ENCODE data around the gene TMEM30B.

Gene TMEM30B

DNA sequence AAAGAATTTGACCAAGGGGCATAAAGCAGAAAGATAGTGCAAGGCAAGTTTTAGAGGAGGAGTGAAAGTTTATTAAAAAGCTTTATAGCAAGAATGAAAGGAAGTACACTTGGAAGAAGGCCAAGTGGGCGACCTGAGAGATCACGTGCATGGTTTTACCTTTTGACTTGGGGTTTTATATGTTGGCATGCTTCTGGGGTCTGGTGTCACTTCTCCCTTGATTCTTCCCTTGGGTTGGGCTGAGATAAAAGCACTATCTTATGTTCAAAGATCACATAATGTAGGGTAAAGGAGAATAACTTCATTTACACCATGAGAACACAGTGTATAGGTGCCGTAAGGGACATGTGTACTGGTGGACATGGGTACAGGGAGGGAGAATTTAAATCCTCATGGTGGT is 17.7 kb upstream of the TMEM30B start:
- no peak for DNase-seq

DNA sequence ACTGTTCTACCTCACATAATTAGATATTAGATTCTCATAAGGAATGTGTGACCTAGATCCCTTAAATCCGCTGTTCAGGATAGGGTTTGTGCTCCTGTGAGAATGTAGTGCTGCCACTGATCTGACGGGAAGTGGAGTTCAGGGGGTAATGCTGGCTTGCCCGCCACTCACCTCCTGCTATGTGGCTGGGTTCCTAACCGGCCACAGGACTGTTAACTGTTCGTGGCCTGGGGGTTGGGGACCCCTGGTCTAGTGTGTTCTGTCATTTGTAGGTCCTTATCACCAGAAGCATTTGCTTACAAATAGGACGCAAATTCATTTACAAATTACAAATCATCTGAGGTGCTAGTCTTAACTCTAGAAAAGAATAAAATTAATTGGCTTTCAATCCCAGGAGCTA is 16.4 kb upstream of the TMEM30B start:
- DNase-seq = no peak

DNA sequence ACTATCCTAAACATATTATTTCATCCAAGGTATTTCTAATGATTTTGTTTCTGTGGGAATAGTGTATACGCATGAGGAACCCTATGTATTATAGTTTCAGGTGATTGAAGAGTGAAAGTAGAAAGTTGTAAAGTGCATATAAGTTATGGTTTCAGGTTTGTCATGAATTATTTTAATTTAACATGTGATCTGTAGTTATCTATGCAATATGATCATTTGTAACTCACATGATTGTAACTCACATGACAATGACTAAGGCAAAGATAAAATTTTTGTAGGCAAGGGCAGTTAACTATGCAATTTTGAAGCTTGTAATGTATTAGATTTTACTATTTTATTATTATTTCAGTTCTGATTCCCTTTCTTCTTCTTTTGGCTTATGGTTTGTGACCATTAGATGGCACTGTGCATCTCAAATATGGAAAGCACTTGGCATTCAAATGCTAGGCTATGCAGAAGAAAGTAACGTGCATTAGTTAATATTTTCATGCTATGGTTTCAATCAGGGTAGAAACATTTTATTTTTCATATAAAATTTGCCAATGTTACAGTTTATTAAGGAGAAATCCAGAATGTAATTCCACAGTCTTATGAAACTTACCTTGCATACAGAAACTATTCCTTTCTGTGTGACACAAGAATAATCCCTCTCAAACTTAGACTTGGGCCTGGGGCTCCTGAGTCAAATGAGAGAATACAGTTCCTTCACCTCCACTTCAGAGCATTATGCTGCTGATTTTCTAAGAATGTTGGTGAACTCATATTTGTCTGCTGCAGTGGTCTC is 15.8 kb upstream of the TMEM30B start:
- peak in 1 of 51 donors; percentile 2 for DNase-seq

DNA sequence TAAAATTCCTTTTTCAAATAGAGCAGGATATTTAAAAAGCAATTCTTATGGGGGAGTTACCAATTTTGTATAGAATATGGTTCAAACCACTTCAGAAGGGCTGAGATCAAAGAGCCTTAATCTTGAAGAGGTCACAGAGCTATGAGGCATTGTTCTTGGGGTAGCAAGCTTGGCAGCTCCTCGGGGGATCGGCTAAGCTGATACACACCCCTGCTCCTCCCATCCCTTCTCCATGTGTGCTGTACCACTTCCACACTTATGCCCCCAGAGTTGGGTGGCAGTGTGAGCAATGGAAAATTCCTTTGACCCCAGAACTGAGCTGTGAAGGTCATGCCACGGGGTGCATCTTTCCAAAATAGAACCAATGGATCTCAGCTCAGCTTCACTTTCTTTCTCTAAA is 15.0 kb upstream of the TMEM30B start:
- no peak for DNase-seq

DNA sequence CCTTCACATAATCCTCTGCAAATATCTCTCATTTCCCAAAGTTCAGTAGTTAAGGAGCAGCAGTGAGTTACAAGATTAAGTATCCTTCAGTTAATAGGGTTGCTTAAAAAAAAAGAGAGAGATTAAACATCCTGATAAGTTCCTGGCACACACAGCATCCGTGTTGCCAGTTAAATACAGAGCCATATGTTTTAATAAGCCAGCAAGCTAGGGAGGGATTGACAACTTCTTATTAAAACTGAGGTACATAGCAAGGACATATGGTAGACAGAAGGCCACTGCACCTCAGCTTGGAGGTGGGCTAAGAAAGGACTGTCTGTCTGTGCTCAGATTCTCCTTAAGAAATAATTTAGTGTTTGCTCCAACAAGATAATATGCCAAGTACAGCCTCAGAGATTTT is 9.6 kb upstream of the TMEM30B start:
- DNase-seq = no peak

DNA sequence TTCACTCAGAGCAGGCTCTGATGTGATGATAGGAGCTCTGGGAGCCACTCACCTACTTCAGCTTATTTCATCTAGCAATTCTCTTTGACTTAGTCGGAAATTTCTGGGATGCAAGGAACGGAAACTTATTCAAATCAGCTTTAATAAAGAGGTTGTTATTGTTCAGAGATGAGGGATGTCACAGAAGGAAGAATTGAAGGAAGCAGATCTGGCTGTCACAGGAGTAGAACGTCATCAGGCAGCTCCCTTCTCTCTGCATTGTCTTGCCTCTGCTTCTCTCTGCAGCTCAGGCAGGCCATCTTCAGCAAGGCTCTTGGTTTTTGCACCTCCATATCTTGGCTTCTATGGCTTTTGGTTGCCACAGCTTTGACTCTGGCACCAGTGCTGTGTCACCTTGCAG is 7.6 kb upstream of the TMEM30B start:
- DNase-seq = no peak

DNA sequence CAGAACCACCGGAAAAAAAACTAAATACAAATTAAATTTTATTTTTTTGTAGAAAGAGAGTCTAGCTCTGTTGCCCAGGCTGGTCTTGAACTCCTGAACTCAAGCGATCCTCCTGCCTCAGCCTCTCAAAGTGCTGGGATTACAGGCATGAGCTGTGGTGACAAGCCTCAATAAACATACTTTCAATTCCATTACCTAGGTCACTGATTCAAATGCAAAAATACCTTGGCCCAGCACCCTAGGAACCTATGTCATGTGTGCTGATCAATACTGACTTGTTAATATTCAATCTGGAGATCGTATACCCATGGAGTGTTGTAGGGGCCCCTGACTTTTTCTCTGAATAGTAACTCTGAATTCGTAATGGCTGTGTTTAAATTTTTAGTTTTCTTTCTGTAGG is 7.1 kb upstream of the TMEM30B start:
- DNase-seq = no peak

DNA sequence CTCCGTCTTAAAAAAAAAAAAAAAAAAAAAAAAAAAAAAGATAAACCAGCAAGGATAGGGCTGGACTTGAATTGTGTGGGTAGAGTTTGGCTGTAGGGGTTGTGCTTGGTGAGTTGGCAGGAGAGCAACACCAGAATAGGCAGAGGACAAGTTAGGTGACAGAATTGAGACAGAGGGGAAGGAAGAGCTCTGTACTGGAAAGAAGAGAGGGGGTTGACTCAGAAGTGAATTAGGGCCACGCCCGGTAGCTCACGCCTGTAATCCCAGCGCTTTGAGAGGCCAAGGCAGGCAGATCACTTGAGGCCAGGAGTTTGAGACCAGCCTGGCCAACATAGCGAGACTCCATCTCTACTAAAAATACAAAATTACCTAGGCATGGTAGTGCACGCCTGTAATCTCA is 6.1 kb upstream of the TMEM30B start:
- DNase-seq = no peak

DNA sequence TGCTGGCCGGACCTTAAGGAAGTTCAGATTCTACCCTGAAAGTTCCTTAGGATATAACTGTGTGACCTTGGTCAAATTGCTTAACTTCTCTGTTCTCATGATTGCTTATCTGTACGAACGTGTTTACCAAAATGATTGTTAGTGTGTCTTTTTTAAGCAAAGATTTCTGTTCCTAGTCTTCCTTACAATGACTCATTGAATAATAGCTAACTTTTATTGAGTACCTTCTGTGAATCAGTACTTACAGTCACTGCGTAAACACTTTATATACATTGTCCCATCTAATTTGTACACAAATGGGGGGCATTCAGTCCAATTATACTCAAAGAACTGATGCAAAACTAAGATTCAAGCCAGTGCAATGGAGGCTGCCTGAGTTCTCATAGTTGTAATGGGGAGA is 4.2 kb upstream of the TMEM30B start:
- DNase-seq = no peak

DNA sequence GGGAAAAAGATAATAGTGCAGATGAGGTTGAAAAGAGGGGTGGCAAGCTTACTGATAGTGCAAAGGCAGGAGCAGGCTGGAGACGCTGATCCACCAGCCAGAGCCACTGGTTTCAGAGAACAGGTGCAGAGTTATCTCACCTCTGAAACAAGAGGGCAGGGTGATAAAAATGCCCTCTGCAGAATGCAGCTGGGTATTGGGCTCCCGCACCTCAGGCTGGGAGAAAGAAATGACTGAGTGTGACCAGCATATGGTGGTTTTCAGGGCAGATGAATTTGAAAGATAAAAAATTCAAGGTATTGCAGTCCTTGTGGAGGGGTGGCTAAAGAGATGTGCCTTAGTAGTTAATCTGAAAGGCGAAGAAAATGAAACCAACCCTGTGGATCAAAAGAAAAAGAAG is 2.9 kb upstream of the TMEM30B start:
- no peak for DNase-seq

DNA sequence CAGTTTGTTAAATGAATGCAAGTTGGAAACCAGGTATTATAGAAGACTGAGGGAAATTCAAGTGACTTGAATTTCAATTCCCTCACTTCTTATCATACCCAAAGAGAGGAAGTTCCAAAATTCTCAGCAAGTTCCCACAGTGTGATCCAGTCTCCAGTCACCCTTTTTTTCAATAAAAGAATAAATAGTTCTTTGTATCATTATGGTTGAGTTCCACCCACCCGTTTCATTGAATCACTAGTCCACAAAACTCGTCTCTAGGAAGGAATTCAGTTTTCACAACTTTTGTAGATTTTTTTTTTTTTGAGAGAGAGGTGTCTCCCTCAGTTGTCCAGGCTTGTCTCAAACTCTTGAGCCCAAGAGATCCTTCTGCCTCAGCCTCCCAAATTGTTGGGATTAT is 1.6 kb upstream of the TMEM30B start:
- no peak for DNase-seq

DNA sequence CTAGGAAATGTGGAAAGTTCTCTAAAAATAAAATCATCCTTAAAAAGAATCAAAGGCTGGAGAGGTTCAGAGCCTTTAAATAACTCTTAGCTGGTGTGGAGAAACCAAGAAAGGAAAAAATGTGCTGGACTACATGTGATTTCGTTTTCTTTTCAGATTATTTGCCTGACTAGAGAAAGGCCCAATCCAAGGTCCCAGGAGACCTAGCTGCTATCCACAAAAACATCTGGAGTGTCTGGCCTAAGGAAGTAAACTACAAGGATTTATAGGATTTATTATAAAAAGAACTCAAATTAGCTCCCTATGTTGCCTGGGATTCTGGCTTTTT is 774 bp upstream of the TMEM30B start:
- no peak for DNase-seq

DNA sequence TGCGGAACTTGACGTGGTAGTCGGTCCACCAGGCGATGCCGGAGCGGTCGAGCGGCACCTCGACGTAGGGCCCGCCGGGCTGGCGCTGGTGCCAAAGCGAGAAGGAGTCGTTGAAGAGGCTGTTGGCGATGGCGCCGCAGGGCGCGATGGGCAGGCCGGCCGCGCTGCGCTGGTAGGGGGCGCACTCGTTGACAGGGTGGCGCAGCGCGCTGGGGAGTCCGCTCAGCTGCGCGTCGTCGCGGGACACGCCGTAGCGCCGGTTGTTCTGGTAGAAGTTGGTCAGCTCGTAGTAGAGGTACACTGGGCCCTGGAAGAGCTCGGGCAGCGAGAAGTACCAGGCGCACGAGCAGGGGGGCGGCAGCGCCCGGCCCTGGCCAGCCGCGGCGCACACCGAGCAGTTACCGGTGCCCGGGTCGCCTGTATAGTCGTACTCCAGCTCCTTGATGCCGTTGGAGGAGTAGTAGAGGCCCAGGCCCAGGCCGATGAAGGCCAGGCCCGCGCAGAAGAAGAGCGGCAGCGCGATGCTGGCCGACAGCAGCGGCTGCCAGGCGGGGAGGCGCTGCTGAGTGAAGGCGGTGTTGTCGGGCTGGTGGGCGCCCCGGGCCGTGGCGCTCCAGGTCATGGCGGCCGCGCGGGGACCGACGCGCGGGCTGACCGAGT is 482 bp downstream of the TMEM30B start:
- DNase-seq = peak in 12 of 51 donors; percentile 2 to 30 (median 10)

DNA sequence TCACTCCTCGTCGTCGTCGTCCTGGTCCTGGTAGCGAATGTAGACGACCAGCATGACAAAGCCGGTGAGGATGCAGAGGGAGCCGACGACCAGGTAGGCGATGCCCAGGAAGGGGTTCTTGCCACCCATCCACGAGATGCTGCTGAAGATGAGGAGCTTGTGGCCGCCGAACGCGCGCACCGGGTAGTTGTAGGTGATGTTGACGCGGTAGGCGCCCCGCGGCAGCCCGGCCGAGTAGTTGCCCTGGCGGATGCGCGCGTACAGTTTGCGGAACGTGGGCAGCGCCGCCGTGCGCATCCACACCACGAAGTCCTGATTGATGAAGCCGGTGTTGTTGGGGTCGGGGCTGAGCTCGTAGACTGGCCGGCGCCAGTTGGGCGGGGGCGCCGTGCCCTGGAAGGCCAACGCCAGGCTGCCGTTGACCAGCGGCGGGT is 1.0 kb downstream of the TMEM30B start:
- DNase-seq = no peak

DNA sequence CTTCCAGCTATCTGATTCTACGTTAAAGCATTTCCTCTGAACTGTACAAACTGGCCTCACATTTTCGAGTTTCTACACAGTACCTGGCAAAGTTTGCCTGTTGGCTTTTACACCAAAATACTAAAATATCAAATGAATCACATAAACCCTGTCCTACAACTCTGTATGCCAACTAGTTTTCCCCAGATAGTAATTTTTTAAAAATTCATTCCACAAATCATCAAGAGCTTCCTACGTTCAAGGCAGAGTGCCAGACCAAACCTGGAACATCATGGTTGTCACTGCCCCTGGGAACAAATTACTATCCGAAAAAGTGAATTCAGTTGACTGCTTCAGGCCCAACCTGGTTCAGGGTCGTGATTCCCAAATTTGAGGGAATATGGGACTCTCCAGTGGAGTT is 2.1 kb downstream of the TMEM30B start:
- no peak for DNase-seq

DNA sequence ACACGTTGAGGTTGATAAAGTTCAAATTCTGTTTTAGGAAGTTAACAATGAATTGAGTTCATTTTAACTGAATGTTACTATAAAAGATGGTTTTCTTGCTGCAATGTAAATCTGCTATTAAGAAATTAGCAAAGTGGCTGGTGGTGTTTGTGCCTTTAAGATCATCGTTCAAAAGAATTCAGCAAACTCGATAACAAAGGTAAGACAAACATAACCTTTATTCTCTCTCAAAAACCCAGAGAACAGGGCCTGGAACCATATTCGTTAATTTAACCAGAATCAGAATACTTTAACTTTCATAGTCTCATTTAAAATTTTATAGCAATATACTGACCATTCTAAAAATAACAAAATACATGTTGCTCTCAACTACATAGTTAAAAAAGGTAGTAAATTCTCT is 3.4 kb downstream of the TMEM30B start:
- DNase-seq = no peak

DNA sequence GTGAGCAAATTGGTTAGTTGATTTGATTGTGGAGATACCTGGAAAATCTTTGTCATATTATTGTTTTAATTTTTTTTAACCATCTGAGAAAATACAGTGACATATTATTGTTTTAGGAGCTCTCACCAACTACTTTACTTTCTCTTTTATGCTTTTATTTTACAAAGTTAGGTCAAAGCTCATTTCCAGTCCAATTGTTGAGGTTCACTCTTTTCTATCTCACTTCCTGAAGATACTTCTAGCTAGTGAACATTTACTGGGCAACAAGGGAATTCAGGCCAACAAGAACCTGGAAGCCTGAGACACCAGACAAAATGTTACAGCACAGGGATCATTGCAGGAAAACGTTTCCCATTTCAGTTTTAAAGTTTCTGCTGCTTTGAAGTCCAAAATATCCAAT is 3.9 kb downstream of the TMEM30B start:
- no peak for DNase-seq

DNA sequence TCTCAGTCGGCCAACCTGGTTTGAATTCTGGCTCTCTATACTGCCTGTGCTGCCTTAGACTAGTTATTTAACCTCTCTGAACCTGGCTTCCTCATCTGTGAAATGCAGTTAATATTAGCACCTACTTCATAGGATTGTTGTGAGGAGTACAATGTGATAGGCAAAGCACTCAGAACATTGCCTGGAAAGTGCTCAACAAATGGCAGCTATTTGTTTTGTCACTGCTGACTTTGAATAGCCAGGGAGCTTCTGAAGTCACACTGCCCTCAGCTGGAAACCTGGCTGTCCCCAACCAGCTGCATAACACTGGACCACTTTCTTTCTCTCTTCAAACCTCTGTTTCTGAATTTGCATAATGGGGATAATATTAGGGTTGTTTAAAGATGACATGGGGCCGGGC is 9.6 kb downstream of the TMEM30B start:
- DNase-seq = no peak

DNA sequence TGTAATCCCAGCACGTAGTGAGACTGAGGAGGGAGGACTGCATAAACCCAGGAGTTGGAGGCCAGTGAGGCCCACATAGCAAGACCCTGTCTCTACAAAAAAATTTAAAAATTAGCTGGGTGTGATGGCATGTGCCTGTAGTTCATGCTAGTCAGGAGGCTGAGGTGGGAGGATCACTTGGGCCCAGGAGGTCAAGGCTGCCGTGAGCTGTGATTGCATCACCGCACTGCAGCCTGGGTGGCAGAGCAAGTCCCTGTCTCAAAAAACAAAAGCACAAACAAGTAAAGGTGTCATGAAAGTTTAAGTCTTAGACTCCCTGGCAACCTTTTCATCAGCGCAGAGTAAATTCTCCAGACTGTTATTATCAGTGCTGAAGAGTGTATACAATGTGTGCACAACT is 10.4 kb downstream of the TMEM30B start:
- DNase-seq = no peak

DNA sequence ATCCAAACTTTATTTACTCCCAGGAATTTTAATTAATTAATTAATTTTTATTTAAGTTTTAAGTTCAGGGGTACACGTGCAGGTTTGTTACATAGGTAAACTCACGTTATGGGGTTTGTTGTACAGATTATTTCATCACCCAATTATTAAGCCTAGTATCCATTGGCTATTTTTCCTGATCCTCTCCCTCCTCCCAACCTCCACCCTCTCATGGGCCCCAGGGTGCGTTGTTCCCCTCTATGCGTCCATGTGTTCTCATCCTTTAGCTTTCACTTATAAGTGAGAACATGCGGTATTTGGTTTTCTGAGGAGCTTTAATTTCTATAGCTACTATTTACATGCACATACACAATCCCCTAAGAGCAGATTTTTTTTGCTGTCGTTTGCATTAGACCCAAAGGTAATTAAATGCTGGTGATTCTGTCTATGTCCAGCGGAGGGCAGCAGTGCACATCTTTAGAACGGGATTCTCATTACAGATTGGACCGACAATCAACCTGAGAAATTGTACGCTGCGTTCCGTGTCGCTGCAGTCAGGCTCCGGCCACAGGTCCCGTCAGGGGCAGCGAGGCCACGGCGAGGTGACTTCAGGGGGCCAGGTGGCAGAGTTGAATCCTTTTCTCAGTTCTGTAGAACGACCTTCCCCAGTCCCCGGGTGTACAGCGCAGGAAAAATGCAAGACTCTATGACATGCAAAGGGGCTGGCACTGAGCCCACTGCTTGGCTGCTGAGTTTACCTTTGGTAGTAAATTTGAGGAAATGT is 11.6 kb downstream of the TMEM30B start:
- peak in 28 of 51 donors; percentile 2 to 56 (median 17) for DNase-seq

DNA sequence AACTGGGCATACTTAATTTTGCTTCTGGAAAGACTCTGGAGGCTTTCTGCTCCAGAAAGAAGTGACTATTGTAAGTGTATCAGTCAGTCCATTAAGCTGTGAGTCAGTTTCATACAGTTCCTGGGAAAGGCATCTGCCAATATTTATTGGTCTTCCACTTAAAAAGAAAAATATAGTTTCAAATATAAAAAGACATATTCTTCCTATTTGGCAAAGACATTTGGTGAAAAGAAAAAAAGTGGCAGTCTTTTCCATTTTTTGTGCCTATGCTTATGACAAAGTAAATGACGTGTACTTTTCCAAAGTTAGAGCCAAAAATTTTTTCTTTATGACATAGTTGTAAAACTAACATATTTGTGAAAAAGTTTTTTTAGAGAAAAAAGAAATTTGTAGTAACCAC is 12.3 kb downstream of the TMEM30B start:
- DNase-seq = no peak

DNA sequence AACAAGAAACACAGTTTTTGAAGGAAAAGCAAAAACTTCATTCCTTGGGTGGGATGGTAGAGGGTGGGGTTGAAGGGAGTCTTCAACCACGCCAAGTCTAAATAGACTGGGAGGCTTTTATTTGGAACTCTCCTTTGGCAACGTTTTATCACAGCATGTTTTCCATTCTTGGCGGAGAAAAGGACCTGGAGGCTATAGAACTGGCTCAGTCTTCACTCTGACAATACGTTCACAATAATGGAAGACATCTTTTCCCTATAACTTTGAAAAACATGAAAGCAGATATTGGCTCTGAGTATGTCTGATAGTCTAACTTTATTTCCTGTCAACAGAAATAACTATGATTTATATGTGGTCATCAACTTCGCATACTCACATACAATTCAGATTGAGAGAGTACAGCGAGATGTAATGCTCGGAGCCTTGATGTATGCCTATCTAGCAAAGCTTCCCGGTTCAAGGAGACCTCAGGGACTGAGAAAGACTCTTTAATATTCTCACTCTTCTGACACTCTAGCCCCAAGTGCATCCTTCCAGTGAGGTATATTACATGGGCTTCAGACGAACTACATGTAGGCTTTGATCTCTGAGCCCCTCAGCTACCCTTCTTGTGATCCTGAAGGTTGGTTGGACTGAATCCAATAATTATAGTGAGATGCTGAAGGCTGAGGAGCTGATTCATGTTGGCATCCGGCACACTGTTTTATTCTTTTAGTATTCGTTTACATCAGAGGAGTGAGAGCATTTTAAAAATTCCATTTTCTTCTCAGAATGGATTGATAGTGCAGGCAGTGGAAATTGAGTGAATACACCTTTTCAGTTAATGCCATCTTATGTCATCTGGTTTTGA is 14.0 kb downstream of the TMEM30B start:
- no peak for DNase-seq
